Measurements from ENCODE around the gene N4BP3.
A peak's percentile ranks its signal among the peaks of the same experiment; 100 is the strongest.

- peak in 1 of 2 donors; percentile 19 for TF ChIP-seq EP300 (IDR thresholded peaks at IDR 0.05)
- peak; percentile 94 to 99 (median 98) for TF ChIP-seq CTCF (IDR thresholded peaks at IDR 0.05)
- TF ChIP-seq POLR2A (IDR thresholded peaks at IDR 0.05), result no peak
Observed at GRCh38 chr5:178163772-178164735, 50.7 kb downstream of the N4BP3 start.
